ENCODE results near the gene CTXN3. TPM values are rescaled to one million over a fixed set of nuclear protein-coding genes. Genes with fewer than 3 reads are reported as not detected.

CTXN3 gene
- total and polyA plus RNA-seq, 3 donors from 2014 or later: 0.24 to 0.26 TPM; not detected in 1

DNA sequence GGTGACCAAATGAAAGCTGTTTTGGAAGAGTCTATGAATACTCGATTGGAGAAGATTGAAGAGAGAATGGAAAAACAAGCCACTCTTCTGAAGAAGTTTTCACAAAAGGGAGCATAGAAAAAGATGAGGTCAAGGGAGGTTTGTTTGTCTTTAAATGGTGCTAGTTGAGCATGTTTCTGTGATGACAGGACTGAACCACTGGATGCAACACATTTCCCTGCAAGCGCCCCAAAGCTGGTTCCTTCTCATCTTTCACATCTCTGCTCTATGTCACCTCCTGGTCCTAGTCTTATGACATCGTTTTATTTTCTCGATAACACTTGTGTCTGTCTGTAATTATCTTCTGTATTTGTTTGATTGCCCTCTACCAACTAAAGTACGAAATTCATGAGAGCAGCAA lies 50.5 kb downstream of the CTXN3 start:
- Histone ChIP-seq H3K27ac (no peak overlapping the region), H3K27me3 (no peaks in the 10 kb centered on the region), H3K4me3 (no peak overlapping the region), H3K4me1 (no peaks in the 10 kb centered on the region), H3K36me3 (ENCODE audit: low read depth, missing control alignments) (no peaks in the 10 kb centered on the region), H3K9me3 (no peaks in the 10 kb centered on the region)
- DNase-seq: no peak
- WGBS, 2 donors: 89 to 91% methylated on average over 5 of the region's 5 CpGs
- no peak for TF ChIP-seq POLR2A (IDR thresholded peaks at IDR 0.05)
- TF ChIP-seq, protein P1, sequence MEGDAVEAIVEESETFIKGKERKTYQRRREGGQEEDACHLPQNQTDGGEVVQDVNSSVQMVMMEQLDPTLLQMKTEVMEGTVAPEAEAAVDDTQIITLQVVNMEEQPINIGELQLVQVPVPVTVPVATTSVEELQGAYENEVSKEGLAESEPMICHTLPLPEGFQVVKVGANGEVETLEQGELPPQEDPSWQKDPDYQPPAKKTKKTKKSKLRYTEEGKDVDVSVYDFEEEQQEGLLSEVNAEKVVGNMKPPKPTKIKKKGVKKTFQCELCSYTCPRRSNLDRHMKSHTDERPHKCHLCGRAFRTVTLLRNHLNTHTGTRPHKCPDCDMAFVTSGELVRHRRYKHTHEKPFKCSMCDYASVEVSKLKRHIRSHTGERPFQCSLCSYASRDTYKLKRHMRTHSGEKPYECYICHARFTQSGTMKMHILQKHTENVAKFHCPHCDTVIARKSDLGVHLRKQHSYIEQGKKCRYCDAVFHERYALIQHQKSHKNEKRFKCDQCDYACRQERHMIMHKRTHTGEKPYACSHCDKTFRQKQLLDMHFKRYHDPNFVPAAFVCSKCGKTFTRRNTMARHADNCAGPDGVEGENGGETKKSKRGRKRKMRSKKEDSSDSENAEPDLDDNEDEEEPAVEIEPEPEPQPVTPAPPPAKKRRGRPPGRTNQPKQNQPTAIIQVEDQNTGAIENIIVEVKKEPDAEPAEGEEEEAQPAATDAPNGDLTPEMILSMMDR (IDR thresholded peaks at IDR 0.05): no peak
- intact Hi-C loops (cut with DNase I; ENCODE audit: low total_unique reads): no loop called here

DNA sequence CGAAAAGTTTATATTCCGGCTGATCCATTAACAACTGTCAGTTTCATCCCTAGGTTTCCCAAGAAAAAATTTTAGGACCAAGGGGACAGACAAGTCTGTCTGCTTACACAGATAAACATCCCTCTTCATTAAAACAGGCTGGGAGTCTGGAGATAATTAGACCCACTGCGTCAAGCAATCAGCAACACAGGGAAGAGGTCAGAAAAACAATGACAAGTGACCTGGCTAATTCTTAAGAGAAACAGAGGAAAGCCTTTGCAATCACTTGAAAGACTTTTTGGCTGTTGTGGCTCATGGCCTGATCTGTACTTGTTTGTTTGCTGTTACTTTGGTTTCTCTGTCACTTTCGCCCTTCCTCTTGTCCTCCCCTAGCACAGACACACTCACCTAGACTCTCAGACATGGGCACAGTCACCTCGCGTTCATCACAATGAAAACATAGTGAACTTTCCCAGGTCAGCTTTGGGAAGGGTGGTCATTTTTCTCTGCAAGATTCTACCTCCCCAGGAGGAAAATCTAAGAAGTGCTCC lies 51.4 kb downstream of the CTXN3 start:
- Histone ChIP-seq H3K27me3 (no peaks in the 10 kb centered on the region), H3K4me3 (no peak overlapping the region), H3K27ac (no peak overlapping the region), H3K4me1 (peaks cover 1% of the 10 kb centered on the region), H3K36me3 (ENCODE audit: low read depth, missing control alignments) (no peaks in the 10 kb centered on the region), H3K9me3 (no peaks in the 10 kb centered on the region)
- DNase-seq: no peak
- TF ChIP-seq POLR2A (IDR thresholded peaks at IDR 0.05): no peak
- TF ChIP-seq, protein P1 (IDR thresholded peaks at IDR 0.05): no peak
- 65 to 78% methylated on average over 6 of the region's 6 CpGs for WGBS, 2 donors
- intact Hi-C loops (cut with DNase I; ENCODE audit: low total_unique reads): no loop called here

DNA sequence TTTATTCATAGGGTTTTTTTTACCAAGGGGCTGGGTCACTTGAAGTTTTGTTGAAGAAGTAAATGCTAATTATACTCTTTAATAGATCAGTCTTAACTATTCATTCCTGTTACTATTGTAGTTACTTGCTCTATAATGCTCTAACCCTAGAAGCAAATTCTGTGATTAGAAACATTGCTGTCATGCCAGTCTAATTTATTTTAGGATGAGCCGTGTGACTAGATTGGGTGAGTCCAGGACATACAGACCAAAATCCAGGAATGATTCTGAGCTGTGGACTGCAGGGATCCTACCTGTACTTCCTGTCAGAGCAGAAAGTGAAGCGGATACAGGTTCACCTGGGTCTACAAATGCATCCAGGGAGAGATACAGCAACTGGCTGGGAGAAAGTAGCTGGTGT lies 53.6 kb downstream of the CTXN3 start:
- TF ChIP-seq, protein P1 (IDR thresholded peaks at IDR 0.05): no peak
- Histone ChIP-seq H3K27ac (no peak overlapping the region), H3K9me3 (no peaks in the 10 kb centered on the region), H3K27me3 (no peaks in the 10 kb centered on the region), H3K4me3 (peak overlapping the region in 1 of 2 donors; percentile 17), H3K36me3 (ENCODE audit: low read depth, missing control alignments) (no peaks in the 10 kb centered on the region), H3K4me1 (peaks cover 6% of the 10 kb centered on the region)
- DNase-seq: no peak
- intact Hi-C loops (cut with DNase I; ENCODE audit: low total_unique reads): no loop called here
- WGBS, 2 donors: 70 to 72% methylated on average over 2 of the region's 2 CpGs

DNA sequence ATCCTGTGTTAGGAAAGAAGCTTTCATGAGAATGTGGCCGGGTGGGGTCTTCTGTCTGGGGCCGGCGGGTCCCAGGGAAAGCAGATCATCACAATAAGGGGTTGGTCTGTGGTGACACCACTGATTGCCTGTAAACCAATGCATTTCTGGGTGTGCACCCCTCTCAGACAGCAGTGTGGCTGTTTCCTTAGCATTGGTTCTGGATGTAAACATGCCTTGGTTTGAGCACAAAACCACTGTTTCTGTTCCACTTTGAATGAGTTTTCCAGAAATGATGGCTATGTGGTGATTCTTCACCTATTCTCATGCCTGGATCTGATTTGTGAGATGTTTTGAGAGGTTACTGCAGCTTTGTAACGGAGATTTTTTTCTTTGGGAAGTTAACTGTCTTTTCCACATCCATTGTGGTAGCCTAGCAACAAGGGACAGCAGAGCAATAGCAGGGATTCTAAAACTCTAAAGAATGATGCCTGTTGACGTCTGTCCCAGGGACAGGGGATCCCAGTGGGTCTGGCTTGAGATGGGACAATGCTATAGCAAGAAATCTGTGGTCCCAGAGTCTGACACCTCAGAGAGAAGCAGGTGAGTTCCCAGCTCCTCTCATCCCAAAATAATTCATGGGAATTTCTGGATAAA lies 54.2 kb downstream of the CTXN3 start, which contains the start of gene CCDC192:
Gene CCDC192 (plus strand): TSS at position 466 of the 636 bp plus-strand sequence. CDS start 55 bp downstream, at position 521.
- DNase-seq: no peak
- 67 to 68% methylated on average over 5 of the region's 5 CpGs for WGBS, 2 donors
- intact Hi-C loops (cut with DNase I; ENCODE audit: low total_unique reads): no loop called here
- no peak for TF ChIP-seq POLR2A (IDR thresholded peaks at IDR 0.05)
- TF ChIP-seq, protein P1 (IDR thresholded peaks at IDR 0.05): no peak
- H3K9me3 ChIP-seq: no peaks in the 10 kb centered on the region
- H3K36me3 ChIP-seq (ENCODE audit: low read depth, missing control alignments): no peaks in the 10 kb centered on the region
- H3K27me3 ChIP-seq: no peaks in the 10 kb centered on the region
- peak within 1 kb of the TSS in 1 of 2 donors; percentile 17 for H3K4me3 ChIP-seq
- no peak within 1 kb of the TSS for H3K27ac ChIP-seq
- peaks cover 6% of the 10 kb centered on the region for H3K4me1 ChIP-seq
